ENCODE measurements around the gene CRB1.

CRB1 gene

GRCh38 chr1:197254866-197255265 is 13.2 kb upstream of the CRB1 start:
- TF ChIP-seq PPARA (CRISPR knock-in tag; IDR thresholded peaks at IDR 0.05; ENCODE audit: borderline replicate concordance), result no peak
- TF ChIP-seq PATZ1 (CRISPR knock-in tag; IDR thresholded peaks at IDR 0.05; ENCODE audit: borderline replicate concordance), result no peak
- no peak for TF ChIP-seq ZFP3 (CRISPR knock-in tag; IDR thresholded peaks at IDR 0.05)
- no peak for TF ChIP-seq ZNF8 (CRISPR knock-in tag; IDR thresholded peaks at IDR 0.05)
- no peak for TF ChIP-seq BACH2 (CRISPR knock-in tag; IDR thresholded peaks at IDR 0.05; ENCODE audit: borderline replicate concordance)
- ATAC-seq, result no peak

- no peak for ATAC-seq
- TF ChIP-seq SNAI2 (CRISPR knock-in tag; IDR thresholded peaks at IDR 0.05), result no peak
These were observed 3.0 kb upstream of the CRB1 start for GRCh38 chr1:197264936-197265567.

- no peak for TF ChIP-seq CSRNP3 (CRISPR knock-in tag; IDR thresholded peaks at IDR 0.05)
- no peak for TF ChIP-seq ZFP3 (CRISPR knock-in tag; IDR thresholded peaks at IDR 0.05)
- TF ChIP-seq RARB (CRISPR knock-in tag; IDR thresholded peaks at IDR 0.05), result no peak
- no peak for TF ChIP-seq OSR1 (CRISPR knock-in tag; IDR thresholded peaks at IDR 0.05)
- TF ChIP-seq ZNF8 (CRISPR knock-in tag; IDR thresholded peaks at IDR 0.05), result no peak
- no peak for TF ChIP-seq ARNTL (CRISPR knock-in tag; IDR thresholded peaks at IDR 0.05; ENCODE audit: borderline replicate concordance, low read depth)
- TF ChIP-seq CSDC2 (CRISPR knock-in tag; IDR thresholded peaks at IDR 0.05), result no peak
- TF ChIP-seq TCF4 (CRISPR knock-in tag; IDR thresholded peaks at IDR 0.05; ENCODE audit: borderline replicate concordance), result no peak
- TF ChIP-seq ZNF565 (CRISPR knock-in tag; conservative IDR thresholded peaks at IDR 0.05; ENCODE audit: low read depth), result no peak
- TF ChIP-seq ZFP30 (CRISPR knock-in tag; IDR thresholded peaks at IDR 0.05), result no peak
- no peak for TF ChIP-seq GLIS3 (CRISPR knock-in tag; IDR thresholded peaks at IDR 0.05)
- no peak for TF ChIP-seq ISL1 (CRISPR knock-in tag; IDR thresholded peaks at IDR 0.05)
- ATAC-seq, result no peak; the same call in 2 of the 3 replicates
These were observed 1.0 kb downstream of the CRB1 start for GRCh38 chr1:197269053-197269452.

- ATAC-seq, result no peak
- TF ChIP-seq BACH2 (CRISPR knock-in tag; IDR thresholded peaks at IDR 0.05; ENCODE audit: borderline replicate concordance) (no peak), RARB (CRISPR knock-in tag; IDR thresholded peaks at IDR 0.05) (no peak), ZFP3 (CRISPR knock-in tag; IDR thresholded peaks at IDR 0.05) (no peak), PPARA (CRISPR knock-in tag; IDR thresholded peaks at IDR 0.05; ENCODE audit: borderline replicate concordance) (no peak), CREB5 (CRISPR knock-in tag; IDR thresholded peaks at IDR 0.05; ENCODE audit: low read depth) (no peak), ZC3H10 (CRISPR knock-in tag; IDR thresholded peaks at IDR 0.05) (no peak)
These were observed 4.7 kb downstream of the CRB1 start for GRCh38 chr1:197272791-197273190.

- ATAC-seq, result no peak
- no peak for TF ChIP-seq RARB (CRISPR knock-in tag; IDR thresholded peaks at IDR 0.05)
- TF ChIP-seq BACH2 (CRISPR knock-in tag; IDR thresholded peaks at IDR 0.05; ENCODE audit: borderline replicate concordance), result no peak
- no peak for TF ChIP-seq TSHZ2 (CRISPR knock-in tag; IDR thresholded peaks at IDR 0.05)
- no peak for TF ChIP-seq POU6F1 (CRISPR knock-in tag; IDR thresholded peaks at IDR 0.05; ENCODE audit: borderline replicate concordance, low read depth)
- no peak for TF ChIP-seq CREB5 (CRISPR knock-in tag; IDR thresholded peaks at IDR 0.05; ENCODE audit: low read depth)
- TF ChIP-seq ESRRG (CRISPR knock-in tag; IDR thresholded peaks at IDR 0.05), result no peak
- TF ChIP-seq CSRNP3 (CRISPR knock-in tag; IDR thresholded peaks at IDR 0.05), result no peak
- TF ChIP-seq ZFP30 (CRISPR knock-in tag; IDR thresholded peaks at IDR 0.05), result no peak
- no peak for TF ChIP-seq ZNF565 (CRISPR knock-in tag; conservative IDR thresholded peaks at IDR 0.05; ENCODE audit: low read depth)
- TF ChIP-seq OSR1 (CRISPR knock-in tag; IDR thresholded peaks at IDR 0.05), result no peak
- TF ChIP-seq ZC3H10 (CRISPR knock-in tag; IDR thresholded peaks at IDR 0.05), result no peak
- no peak for TF ChIP-seq ARNTL (CRISPR knock-in tag; IDR thresholded peaks at IDR 0.05; ENCODE audit: borderline replicate concordance, low read depth)
These were observed 9.1 kb downstream of the CRB1 start for GRCh38 chr1:197277166-197277565.

Measured in SK-N-SH treated with all-trans-retinoic acid at 6 μM for 48 hours (cell line).